Measurements from ENCODE around the gene KLRC4.
"Not testable (repeated sequence)": the region's sequence is repeated elsewhere in the genome, so short reads cannot be mapped to it uniquely, and the experiment has no call there.

Gene KLRC4

DNA sequence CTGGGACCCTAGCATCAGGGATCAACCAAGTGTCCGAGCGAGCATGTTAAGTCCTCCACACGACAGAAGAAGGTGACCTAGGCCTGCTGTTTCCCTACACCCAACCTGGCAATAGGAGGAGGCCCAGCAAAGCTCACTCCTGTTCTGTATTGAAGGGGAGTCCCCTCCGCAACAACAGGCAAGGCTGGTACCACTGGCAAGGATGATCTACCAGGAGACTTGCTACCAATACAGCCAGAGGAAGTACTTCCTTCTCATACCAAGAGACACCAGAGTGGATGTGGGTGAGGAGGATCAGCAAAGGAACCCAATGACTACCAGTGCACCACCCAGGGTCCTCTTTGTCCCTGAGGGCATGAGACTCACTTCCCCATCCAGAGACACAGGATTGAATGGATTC is 38.7 kb upstream of the KLRC4 start:
- no peak overlapping the region for H3K4me3 ChIP-seq (ENCODE audit: control insufficient read depth, low read depth, low read length)
- TF ChIP-seq, protein P1, sequence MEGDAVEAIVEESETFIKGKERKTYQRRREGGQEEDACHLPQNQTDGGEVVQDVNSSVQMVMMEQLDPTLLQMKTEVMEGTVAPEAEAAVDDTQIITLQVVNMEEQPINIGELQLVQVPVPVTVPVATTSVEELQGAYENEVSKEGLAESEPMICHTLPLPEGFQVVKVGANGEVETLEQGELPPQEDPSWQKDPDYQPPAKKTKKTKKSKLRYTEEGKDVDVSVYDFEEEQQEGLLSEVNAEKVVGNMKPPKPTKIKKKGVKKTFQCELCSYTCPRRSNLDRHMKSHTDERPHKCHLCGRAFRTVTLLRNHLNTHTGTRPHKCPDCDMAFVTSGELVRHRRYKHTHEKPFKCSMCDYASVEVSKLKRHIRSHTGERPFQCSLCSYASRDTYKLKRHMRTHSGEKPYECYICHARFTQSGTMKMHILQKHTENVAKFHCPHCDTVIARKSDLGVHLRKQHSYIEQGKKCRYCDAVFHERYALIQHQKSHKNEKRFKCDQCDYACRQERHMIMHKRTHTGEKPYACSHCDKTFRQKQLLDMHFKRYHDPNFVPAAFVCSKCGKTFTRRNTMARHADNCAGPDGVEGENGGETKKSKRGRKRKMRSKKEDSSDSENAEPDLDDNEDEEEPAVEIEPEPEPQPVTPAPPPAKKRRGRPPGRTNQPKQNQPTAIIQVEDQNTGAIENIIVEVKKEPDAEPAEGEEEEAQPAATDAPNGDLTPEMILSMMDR (conservative IDR thresholded peaks at IDR 0.05; ENCODE audit: control insufficient read depth, insufficient read depth, low read depth, low read length) = no peak
- no peak for DNase-seq (ENCODE audit: low read depth)

DNA sequence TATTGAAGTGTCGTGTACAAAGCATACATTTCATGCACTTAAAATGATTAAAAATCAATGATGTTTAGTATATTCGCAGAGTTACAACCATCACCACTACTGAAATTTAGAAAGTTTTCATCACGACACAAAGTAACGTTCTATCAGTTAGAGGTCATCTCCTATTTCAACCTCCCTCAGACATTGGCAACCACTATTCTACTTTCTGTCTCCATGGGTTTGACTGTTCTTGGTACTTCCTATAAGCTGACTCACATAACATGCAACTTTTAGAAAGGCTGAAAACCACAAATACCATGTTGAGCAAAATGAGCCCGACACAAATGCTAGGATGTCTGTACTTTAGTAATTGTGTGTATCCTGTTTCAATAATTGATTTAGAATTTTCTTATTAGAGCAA is 36.5 kb upstream of the KLRC4 start:
- not testable (repeated sequence) for DNase-seq (ENCODE audit: low read depth); H3K4me3 ChIP-seq (ENCODE audit: control insufficient read depth, low read depth, low read length)

DNA sequence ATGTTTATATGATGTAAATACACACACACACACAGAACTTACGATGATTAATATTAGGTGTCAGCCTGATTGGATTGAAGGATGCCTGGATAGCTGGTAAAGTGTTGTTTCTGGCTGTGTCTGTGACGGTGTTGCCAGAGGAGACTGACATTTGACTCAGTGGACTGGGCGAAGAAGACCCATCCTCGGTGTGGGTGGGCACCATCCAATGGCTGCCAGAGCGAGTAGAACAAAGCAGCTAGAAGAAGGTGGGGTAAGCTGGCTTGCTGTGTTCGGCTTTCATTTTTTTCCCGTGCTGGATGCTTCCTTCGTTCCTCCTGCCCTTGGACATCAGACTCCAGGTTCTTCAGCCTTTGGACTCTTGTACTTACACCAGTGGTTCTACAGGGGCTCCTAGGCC is 31.6 kb upstream of the KLRC4 start:
- not testable (repeated sequence) for H3K4me3 ChIP-seq (ENCODE audit: control insufficient read depth, low read depth, low read length); DNase-seq (ENCODE audit: low read depth)

DNA sequence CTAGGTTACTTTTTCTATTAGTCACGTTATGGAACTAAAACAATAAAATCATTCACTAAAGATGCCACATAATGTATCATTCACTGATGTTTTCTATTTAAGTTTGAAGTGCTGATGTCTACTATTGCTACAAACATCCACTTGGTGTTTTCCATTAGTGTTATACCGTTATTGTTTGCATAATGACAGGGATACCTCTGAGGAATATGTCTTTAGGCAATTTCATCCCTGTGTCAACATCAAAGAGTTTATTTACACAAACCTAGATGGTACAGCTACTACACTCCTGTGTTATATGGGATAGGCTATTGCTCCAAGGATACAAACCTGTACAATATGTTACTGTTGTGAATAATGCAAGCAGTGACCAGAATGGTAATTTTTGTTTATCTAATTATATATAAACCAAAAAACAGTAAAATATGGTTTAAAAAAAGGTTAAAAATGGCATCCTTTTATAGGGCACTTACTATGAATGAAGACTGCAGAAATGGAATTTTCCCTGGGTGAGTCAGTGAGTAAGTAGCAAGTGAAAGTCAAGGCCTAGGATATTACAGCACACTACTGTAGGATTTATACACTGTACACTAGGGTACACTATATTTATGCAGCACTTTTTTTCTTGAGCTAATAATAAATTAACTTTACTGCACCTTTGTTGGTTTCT is 30.2 kb upstream of the KLRC4 start:
- not testable (repeated sequence) for H3K4me3 ChIP-seq (ENCODE audit: control insufficient read depth, low read depth, low read length); DNase-seq (ENCODE audit: low read depth)

DNA sequence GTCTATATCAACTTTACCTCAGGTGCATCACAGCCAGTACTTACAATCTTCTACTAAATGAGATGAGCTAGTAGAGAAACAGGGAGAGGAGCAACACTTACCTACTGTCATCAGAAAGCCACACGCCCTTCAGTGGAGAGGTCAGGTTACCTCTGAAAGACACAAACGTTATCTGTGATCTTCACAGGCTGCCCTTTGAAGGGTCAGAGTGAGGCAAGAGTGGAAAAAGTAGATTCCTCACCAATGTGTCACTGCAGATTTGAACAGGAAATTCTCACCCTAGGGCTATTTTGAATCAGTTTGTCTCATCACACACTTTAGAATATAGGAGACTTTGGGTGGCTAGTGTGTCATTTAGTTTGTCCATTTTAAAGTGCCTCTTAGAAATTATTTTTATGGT is 28.0 kb upstream of the KLRC4 start:
- not testable (repeated sequence) for H3K4me3 ChIP-seq (ENCODE audit: control insufficient read depth, low read depth, low read length); DNase-seq (ENCODE audit: low read depth)

DNA sequence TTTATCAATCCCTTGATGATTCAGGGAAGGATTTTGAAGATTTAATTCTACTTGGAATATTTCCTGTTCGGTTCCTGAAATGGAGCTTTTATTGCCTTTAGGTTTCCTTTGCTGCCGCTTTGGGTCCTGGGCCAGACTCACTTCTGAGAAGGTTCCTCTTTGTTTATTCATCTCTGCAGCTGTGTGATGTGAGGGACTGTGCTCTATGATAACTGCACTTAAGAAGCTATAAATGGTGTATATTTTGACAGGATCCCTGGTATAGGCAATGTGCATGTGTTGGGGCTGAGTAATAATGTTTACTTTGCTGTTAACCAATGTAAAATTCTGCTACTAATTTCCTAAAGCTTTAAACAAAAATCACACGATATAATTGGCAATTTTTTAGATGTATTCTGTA is 26.3 kb upstream of the KLRC4 start, which contains the start of gene KLRC2:
KLRC2 (minus strand) TSS at position 195 of the 400 bp plus-strand sequence; CDS start at position 171, 24 bp downstream.
- not testable (repeated sequence) for DNase-seq (ENCODE audit: low read depth); H3K4me3 ChIP-seq (ENCODE audit: control insufficient read depth, low read depth, low read length)

DNA sequence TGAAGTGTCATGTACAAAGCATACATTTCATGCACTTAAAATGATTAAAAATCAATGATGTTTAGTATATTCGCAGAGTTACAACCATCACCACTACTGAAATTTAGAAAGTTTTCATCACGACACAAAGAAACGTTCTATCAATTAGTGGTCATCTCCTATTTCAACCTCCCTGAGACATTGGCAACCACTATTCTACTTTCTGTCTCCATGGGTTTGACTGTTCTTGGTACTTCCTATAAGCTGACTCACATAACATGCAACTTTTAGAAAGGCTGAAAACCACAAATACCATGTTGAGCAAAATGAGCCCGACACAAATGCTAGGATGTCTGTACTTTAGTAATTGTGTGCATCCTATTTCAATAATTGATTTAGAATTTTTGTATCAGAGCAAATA is 21.1 kb upstream of the KLRC4 start:
- DNase-seq (ENCODE audit: low read depth) = peak; percentile 56
- H3K4me3 ChIP-seq (ENCODE audit: control insufficient read depth, low read depth, low read length) = not testable (repeated sequence)

DNA sequence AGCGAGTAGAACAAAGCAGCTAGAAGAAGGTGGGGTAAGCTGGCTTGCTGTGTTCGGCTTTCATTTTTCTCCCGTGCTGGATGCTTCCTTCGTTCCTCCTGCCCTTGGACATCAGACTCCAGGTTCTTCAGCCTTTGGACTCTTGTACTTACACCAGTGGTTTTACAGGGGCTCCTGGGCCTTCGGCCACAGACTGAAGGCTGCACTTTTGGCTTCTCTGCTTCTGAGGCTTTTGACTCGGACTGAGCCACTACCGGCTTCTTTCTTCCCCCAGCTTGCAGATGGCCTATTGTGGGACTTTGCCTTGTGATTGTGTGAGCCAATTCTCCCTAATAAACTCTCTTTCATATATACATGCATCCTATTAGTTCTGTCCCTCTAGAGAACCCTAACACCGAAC is 16.4 kb upstream of the KLRC4 start:
- H3K4me3 ChIP-seq (ENCODE audit: control insufficient read depth, low read depth, low read length); DNase-seq (ENCODE audit: low read depth): not testable (repeated sequence)

DNA sequence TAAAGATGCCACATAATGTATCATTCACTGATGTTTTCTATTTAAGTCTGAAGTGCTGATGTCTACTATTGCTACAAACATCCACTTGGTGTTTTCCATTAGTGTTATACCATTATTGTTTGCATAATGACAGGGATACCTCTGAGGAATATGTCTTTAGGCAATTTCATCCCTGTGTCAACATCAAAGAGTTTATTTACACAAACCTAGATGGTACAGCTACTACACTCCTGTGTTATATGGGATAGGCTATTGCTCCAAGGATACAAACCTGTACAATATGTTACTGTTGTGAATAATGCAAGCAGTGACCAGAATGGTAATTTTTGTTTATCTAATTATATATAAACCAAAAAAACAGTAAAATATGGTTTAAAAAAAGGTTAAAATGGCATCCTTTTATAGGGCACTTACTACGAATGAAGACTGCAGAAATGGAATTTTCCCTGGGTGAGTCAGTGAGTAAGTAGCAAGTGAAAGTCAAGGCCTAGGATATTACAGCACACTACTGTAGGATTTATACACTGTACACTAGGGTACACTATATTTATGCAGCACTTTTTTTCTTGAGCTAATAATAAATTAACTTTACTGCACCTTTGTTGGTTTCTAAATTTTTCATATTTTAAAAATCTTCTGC is 14.8 kb upstream of the KLRC4 start:
- DNase-seq (ENCODE audit: low read depth); H3K4me3 ChIP-seq (ENCODE audit: control insufficient read depth, low read depth, low read length): not testable (repeated sequence)

DNA sequence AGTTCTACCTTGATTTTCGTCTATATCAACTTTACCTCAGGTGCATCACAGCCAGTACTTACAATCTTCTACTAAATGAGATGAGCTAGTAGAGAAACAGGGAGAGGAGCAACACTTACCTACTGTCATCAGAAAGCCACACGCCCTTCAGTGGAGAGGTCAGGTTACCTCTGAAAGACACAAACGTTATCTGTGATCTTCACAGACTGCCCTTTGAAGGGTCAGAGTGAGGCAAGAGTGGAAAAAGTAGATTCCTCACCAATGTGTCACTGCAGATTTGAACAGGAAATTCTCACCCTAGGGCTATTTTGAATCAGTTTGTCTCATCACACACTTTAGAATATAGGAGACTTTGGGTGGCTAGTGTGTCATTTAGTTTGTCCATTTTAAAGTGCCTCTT is 12.6 kb upstream of the KLRC4 start:
- DNase-seq (ENCODE audit: low read depth); H3K4me3 ChIP-seq (ENCODE audit: control insufficient read depth, low read depth, low read length): not testable (repeated sequence)

DNA sequence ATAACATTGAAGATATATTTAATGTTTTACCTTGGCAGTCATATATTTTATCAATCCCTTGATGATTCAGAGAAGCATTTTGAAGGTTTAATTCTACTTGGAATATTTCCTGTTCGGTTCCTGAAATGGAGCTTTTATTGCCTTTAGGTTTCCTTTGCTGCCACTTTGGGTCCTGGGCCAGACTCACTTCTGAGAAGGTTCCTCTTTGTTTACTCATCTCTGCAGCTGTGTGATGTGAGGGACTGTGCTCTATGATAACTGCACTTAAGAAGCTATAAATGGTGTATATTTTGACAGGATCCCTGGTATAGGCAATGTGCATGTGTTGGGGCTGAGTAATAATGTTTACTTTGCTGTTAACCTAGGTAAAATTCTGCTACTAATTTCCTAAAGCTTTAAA is 10.8 kb upstream of the KLRC4 start, which contains the start of gene KLRC3:
KLRC3 (minus strand) TSS at position 262 of the 400 bp plus-strand sequence; CDS start at position 217, 45 bp downstream.
- not testable (repeated sequence) for H3K4me3 ChIP-seq (ENCODE audit: control insufficient read depth, low read depth, low read length); DNase-seq (ENCODE audit: low read depth)

DNA sequence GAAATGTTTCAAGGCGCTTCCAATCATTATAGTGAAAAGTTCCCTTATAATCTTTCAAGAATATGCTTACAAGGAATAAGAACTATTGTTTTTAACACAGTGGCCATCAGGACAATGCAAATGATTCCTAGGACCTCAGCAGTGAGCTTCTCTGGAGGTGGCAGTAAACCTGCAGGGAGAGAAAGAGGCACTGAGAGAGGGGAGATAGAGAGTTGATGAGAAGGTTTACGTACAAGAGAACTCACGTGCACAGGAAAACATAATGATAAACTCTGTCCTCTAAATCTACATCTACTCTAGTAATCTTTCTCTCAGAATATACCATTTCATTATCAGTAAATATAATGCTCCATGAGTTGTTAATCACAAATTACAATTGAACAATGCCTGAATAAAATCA is 715 bp downstream of the KLRC4 start:
- TF ChIP-seq, protein P1 (conservative IDR thresholded peaks at IDR 0.05; ENCODE audit: control insufficient read depth, insufficient read depth, low read depth, low read length) = no peak
- no peak for DNase-seq (ENCODE audit: low read depth)
- H3K4me3 ChIP-seq (ENCODE audit: control insufficient read depth, low read depth, low read length) = no peak overlapping the region
